ENCODE data around the gene FAM180A. TPM values are rescaled to one million over a fixed set of nuclear protein-coding genes. Genes with fewer than 3 reads are reported as not detected.

Gene FAM180A
- total and polyA plus RNA-seq, 2 of the 8 experiments (the other 6 are each of a cell fraction or from before 2014, with no cell fraction given): not detected

GRCh38 chr7:135690566-135690965 lies 58.0 kb downstream of the FAM180A start (continued):
- no peak for TF ChIP-seq NRF1 (IDR thresholded peaks at IDR 0.05; ENCODE audit: low read depth, low read length)
